Adipose tissue (tissue), 3 donors: ENCODE results near the gene RIPPLY3. TPM values are rescaled to one million over a fixed set of nuclear protein-coding genes. Genes with fewer than 3 reads are reported as not detected.
"Not testable (repeated sequence)": the region's sequence is repeated elsewhere in the genome, so short reads cannot be mapped to it uniquely, and the experiment has no call there.

Experiments
- H3K27ac ChIP-seq: one replicate; pipeline ENCODE4 v1.5.1; 2013; ENCODE audit warnings: low read depth, low read length
- WGBS, 3 donors: extraction: QIAGEN DNeasy Blood & Tissue Kit; methylation state at CpG; one replicate each; pipeline ENCODE4 v1.1.7; 2013; 5-methylcytosine and 5-hydroxymethylcytosine counted together
- polyA plus RNA-seq, 3 donors: library from polyadenylated mRNA; stranded (reverse); fragments of 200-250 nt; gene quantifications; one replicate each; pipeline ENCODE4 v1.2.3, GENCODE V29; 2013
- donor health status: healthy with polysubstance abuse.
- donor health status: Bipolar disorder and iron deficiency.
- donor health status: healthy.

Gene RIPPLY3
- polyA plus RNA-seq, 3 donors, result 0.02 TPM; not detected in 2

DNA sequence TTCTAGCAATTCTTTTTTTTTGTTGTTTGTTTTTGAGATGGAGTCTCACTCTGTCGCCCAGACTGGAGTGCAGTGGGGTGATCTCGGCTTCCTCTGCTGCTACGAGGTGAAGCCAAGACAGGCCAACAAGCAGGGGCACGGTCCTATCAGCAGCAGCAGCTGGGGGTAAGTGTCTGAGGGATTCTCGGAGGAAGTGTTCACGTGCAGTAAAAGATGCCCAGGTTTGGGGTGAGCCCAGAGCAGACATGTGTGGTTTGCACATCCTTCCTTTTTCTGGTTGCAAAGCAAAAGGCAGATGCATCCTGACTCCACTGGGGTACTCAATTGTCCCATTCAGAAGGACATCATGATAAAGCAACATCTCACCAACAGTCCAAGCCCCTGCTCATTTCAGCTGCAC lies 38.6 kb downstream of the RIPPLY3 start:
- WGBS, 3 donors, result 48 to 73% (median 53%) methylated on average over 6 of the region's 6 CpGs

DNA sequence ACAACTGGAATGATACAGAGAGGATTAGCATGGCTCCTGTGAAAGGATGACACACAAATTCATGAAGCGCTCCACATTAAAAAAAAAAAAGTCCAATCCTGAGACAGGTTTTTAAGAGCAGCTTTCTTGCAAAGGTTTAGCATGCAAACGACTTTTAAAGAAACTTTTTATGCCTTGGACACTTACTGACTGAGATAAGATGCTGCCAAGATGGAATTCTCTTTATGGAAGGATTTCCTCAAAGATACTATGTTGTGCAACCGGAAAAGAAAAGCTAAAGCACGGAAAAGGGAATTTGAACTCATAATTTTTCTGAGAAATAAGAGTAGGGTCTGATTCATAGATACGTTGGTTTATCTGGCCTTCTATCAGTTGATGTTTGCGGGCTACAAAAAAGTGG lies 39.1 kb downstream of the RIPPLY3 start:
- 60 to 75% (median 63%) methylated on average over 6 of the region's 6 CpGs for WGBS, 3 donors
- no peak overlapping the region for H3K27ac ChIP-seq

More for the DNA sequence above, 38.6 kb downstream of the RIPPLY3 start:
- H3K27ac ChIP-seq, result no peak overlapping the region

DNA sequence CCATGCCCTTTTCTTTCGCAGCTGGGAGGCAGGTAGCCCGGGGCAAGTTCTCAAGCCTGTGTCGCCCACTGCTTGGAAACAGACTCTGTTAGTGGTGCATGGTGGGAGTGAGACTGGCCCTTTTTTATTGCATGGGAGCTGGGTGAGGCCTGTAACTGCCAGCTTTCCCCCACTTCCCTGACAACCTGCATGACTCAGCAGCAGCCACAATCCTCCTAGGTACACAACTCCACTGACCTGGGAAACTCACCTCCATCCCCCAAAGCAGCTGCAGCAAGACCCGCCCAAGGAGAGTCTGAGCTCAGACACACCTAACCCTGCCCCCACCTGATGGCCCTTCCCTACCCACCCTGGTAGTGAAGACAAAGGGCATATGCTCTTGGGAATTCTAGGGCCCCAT lies 40.6 kb downstream of the RIPPLY3 start:
- 91 to 94% (median 91%) methylated on average over 4 of the region's 4 CpGs for WGBS, 3 donors

DNA sequence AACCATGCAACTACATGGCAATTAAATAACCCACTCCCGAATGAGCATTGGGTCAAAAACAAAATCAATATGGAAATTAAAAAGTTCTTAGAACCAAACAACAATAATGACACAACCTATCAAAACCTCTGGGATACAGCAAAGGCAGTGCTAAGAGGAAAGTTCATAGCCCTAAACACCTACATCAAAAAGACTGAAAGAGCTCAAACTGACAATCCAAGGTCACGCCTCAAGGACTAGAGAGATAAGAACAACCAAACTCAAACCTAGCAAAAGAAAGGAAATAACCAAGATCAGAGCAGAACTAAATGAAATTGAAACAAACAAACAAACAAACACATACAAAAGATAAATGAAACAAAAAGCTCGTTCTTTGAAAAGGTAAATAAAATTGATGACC lies 43.2 kb downstream of the RIPPLY3 start:
- 66 to 88% (median 78%) methylated on average over 3 of the region's 3 CpGs for WGBS, 3 donors
- not testable (repeated sequence) for H3K27ac ChIP-seq

More for the DNA sequence above, 40.6 kb downstream of the RIPPLY3 start:
- no peak overlapping the region for H3K27ac ChIP-seq

DNA sequence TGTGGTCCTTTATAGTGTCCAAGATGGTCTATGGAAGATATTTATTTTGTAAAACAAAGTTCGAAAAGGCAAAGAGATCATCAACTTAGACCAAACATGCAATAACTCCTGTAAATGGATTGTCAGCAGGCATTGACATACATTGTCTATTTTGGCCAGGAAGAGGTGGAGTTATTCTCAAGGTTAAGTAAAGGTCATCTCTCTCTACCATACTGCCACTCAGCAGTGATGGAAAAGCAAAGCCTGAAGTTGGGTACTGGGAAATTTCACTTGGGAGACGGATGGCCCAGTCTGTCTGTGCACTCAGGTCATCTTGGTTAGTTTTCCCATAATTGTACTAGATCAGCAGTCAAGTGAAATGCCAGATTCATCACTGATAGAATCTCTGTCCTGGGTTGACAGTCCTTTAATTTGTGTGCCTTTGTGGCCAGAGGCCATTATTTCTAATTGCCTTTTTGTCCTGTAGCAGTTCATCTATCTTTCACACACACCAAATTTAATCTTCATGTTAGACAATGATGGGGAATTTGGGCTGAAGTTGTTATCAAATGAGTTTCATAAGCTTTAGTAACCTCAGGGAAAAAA lies 48.9 kb downstream of the RIPPLY3 start:
- 75 to 86% (median 85%) methylated on average over 2 of the region's 2 CpGs for WGBS, 3 donors
- H3K27ac ChIP-seq, result no peak overlapping the region

DNA sequence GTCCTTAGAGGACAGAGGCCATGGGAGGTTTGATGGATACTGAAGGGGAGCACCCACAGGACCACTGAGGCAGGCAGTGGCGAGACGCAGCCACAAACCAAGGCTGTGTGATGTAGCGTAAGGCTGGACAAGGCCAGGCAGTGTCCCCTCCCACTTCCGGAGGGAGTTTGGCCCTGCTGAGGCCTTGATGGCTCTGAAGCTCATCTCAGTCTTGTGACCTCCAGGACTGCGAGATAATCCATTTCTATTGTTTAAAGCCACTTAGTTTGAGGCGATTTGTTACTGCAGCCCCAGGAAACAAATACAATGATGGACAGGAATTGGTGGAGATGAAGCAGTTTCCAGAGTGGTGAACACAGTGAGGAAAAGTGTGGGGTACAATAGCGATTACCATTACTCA lies 51.1 kb downstream of the RIPPLY3 start:
- no peak overlapping the region for H3K27ac ChIP-seq
- 88 to 90% (median 88%) methylated on average over 7 of the region's 7 CpGs for WGBS, 3 donors

DNA sequence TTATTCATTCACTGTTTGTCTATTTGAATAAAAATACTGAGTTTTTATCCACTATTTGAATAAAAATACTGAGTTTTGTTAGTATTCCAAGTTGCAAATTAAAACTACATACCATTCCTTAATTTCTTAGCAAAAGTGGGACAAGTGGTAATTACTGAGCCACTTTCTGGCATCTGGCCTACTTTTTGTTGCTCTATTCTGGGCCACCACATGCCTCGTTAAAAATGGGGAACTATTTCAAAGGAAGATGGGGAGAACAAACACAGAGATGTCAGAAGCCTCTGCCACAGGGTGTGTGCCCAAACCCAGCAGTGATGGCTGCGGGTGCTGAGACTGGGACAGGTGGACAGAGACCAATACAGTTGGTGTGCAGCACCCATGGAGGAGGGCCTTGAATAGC lies 51.8 kb downstream of the RIPPLY3 start:
- WGBS, 3 donors, result 50 to 69% (median 63%) methylated on average over 2 of the region's 2 CpGs
- no peak overlapping the region for H3K27ac ChIP-seq

DNA sequence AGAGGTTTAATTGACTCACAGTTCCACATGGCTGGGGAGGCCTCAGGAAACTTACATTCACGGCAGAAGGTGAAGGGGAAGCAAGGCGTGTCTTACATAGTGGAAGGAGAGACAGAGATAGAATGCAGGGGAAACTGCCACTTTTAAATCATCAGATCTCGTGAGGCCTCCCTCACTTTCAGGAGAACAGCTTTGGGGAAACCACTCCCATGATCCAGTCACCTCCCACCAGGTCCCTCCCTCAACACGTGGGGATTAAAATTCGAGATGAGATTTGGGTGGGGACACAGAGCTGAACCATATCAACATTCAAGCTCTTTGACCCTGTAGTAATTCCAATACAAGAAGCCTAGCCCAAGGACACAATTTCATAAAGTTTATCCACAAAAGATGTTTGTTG lies 52.7 kb downstream of the RIPPLY3 start:
- no peak overlapping the region for H3K27ac ChIP-seq
- 64 to 76% (median 70%) methylated on average over 5 of the region's 5 CpGs for WGBS, 3 donors

DNA sequence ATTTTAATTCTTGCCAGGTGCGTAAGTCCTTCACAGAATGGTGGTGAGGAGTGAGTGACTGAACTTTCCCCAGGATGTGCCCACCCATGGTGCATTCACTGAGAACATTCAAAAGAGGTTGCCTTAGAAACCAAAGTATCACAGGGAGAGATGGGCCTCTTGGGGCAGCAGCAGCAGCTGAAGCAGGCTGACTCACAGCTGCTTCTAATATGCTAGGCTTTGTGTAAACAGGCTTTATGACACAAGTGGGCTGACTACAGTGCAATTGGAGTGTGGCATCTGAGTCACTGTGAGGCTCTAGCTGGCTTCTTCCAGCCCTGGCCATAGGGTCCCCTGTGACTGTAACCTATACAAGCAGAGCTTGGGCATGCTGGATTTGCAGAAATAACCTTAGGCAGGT lies 53.8 kb downstream of the RIPPLY3 start:
- no peak overlapping the region for H3K27ac ChIP-seq
- 76 to 81% (median 78%) methylated on average over 1 of the region's 1 CpG for WGBS, 3 donors

DNA sequence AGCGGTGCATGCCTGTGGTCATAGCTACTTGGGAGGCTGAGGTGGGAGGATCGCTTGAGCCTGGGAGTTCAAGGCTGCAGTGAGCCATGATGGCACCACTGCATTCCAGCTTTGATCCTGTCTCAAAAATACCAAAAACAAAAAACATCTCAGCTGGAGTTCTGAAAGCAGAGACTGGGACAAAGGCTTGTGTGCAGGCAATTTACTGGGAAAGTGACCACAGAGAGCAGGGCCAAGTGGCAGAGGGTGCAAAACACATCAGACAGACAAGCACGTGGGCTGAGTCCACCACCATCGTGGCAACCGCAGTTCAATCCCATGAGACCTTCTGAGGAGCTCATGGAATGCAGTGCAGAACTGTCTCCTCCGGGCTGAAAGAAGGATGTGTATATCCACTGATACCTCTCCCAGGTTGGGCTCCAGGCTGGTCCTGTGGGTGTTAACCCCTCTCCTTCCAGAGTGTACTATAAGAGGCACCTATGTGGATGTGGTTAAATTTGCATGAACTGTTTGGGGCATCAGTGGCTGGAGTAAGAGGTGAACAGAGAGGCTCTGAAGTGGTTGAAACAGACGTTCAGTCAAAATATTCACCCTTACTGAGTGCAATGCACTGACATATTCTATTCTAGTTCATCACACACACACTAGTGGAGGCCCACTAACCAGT lies 55.6 kb downstream of the RIPPLY3 start:
- H3K27ac ChIP-seq, result no peak overlapping the region
- 72 to 77% (median 73%) methylated on average over 7 of the region's 7 CpGs for WGBS, 3 donors

DNA sequence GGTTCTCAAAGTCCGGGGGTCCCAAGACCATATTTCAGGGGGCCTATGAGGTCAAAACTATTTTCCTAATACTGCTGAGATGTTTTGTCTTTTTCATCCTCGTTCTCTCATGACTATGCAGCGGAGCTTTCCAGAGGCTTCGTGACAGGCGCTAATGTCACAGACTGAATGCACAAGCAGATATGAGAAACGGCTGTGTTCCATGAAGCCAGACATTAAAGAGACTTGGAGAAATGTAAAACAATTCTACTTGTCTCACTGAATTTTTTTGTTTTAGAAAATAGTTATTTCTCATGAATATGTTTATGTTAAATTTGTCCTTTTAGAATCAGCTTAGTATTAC lies 56.1 kb downstream of the RIPPLY3 start:
- H3K27ac ChIP-seq, result no peak overlapping the region
- WGBS, 3 donors, result 87 to 90% (median 88%) methylated on average over 6 of the region's 6 CpGs

DNA sequence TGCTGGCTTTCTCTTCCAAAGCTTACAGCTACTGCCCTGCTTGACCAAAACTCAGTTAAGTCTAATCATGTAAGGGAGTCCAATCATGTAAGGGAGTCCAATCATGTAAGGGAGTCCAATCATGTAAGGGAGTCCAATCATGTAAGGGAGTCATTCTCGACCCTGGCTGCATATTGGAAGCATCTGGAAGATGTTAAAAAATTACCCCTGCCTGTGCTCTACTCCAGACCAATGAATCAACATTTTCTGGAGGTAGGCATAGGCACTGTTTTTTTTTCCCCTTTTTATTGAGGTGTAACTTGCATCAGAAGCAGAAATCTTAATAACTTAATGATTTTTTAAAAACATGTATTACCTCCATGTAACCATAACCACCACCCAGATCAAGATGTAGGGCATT lies 56.9 kb downstream of the RIPPLY3 start:
- 64 to 79% (median 77%) methylated on average over 1 of the region's 1 CpG for WGBS, 3 donors

DNA sequence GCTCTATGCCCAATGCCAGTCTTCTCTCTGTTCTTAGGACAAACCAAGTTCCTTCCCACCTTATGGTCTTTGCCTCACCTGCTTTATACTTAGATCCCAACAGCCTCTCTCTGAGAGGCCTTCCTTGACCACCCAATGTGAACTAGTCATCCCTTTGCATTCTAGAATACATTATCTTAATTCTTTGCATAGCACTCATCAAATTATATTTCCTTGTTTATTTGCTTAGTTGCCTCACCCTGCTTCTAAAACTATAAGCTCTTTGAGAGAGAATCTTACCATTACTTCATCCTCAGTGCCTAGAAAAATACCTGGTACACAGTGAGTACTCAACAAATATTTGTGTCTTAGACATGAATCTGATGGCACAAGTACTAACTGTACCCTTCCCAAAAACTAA lies 58.3 kb downstream of the RIPPLY3 start:
- H3K27ac ChIP-seq, result no peak overlapping the region

More for the DNA sequence above, 56.9 kb downstream of the RIPPLY3 start:
- H3K27ac ChIP-seq, result no peak overlapping the region

DNA sequence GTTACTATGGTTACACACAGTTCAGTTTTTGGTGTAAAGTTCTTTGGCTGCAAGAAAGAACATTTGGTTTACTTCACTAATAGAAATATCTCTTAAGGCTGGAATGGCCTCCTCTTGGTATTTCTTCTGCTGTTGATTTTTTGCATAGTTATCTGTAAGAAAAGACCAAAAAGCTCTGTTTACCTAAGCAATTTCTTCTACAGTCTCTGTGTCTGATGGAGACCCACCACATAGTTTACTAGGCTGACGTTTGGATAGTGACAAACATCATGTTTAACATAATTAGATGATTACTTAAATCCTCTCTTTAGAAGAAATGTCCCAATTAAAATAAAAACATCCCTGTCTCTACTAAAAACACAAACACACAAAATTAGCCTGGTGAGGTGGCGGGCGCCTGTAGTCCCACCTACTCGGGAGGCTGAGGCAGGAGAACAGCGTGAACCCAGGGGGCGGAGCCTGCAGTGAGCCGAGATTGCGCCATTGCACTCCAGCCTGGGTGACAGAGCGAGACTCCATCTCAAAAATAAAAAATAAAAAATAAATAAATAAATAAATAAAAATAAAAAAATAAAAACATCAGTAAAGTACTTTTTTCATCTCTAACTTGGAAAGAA lies 59.2 kb downstream of the RIPPLY3 start:
- 95 to 97% (median 97%) methylated on average over 9 of the region's 9 CpGs for WGBS, 3 donors
- no peak overlapping the region for H3K27ac ChIP-seq

Other genes with a start within 250 kb of the RIPPLY3 start
- gene HLCS, start 40.0 kb upstream of the RIPPLY3 start, polyA plus RNA-seq, result 1 to 10 TPM; 6.0 to 7.8 (median 7.3) TPM
- 10 to 100 TPM; 18.4 to 34.9 (median 31.5) TPM for gene PIGP, start 66.4 kb downstream of the RIPPLY3 start, polyA plus RNA-seq
- 10 to 100 TPM; 31.3 to 47.4 (median 41.2) TPM for gene TTC3, start 66.6 kb downstream of the RIPPLY3 start, polyA plus RNA-seq